Measurements from ENCODE around the gene CENPO.
A peak's percentile ranks its signal among the peaks of the same experiment; 100 is the strongest.

CENPO gene, protein sequence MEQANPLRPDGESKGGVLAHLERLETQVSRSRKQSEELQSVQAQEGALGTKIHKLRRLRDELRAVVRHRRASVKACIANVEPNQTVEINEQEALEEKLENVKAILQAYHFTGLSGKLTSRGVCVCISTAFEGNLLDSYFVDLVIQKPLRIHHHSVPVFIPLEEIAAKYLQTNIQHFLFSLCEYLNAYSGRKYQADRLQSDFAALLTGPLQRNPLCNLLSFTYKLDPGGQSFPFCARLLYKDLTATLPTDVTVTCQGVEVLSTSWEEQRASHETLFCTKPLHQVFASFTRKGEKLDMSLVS

GRCh38 chr2:24792874-24793760 is at the start of gene CENPO, which contains the start of gene PTRHD1:
Gene CENPO (plus strand): TSS chr2:24793425. CDS start chr2:24793920, 495 bp downstream.
Gene PTRHD1 (minus strand): TSS chr2:24793391. CDS start chr2:24793377, 14 bp downstream.
- DNase-seq = peak; percentile 98

DNA sequence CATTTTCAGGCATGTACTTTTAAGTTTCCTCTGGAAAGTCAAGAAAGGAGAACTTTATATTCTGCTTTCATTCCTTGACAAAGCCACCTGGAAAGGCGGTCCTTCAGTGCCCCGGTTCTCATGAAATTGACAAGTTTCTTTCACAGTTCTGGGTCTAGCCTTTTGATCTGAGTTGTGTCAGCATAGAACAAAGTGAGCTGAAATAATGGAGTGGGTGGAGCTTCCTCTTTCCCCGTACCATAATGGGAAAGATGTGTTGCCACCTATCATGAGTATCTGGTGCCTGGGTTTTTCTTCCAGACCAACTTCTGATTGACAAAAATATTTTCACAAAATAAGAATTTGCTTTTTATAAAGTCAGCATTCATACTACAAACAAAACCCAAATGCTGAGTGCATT is 49.3 kb upstream of the CENPO start:
- no peak for DNase-seq

DNA sequence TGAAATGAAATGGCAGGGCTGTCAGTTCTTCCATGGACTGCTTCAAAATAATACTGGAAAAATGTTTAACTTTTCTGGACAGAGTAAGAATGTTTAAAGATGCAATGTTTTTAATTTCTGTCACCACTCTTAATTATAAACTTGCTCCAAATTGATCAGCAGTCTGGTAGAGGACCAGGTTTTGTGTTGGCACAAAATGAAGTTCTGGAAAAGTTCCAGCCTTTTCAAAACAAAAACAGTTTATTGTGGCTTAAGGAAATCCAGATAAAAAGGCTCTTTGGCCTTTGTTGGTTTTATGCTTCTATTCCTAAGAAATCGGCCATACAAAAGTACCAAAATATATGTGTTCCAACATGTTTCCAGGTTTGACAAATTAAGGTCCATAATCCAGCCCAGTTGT is 48.9 kb upstream of the CENPO start:
- no peak for DNase-seq

DNA sequence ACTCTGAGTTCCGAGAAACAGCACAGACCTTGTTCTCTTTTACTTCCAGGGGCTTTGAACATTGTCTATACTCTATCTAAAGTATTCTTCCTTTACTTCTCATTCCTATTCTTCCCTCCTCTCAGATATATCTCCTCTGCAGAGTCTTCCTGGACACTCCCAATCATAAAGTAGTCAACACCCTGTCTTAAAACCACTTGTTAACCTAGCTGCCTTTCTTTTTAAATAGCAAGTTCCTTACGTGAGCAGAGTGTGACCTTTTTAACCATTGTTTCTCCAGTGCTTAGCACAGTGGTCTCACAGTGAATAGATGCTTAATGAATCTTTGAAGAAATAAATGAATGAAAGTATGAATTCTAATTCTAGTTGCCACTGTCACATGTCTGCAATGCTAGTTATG is 47.4 kb upstream of the CENPO start:
- DNase-seq = no peak

DNA sequence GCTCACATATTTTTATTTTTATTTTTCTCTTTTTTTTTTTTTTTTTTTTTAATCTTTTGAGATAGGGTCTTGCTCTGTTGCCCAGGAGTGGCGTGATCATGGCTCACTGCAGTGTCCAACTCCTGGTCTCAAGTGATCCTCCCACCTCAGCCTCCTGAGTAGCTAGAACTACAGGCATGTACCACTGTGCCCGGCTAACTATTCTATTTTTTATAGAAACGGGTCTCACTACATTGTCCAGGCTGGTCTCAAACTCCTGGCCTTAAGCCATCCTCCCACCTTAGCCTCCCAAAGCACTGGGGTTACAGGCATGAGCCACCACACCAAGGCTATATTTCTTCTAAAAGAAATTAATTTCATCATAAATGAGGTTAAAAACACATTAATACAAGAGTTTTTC is 45.9 kb upstream of the CENPO start:
- DNase-seq = no peak

DNA sequence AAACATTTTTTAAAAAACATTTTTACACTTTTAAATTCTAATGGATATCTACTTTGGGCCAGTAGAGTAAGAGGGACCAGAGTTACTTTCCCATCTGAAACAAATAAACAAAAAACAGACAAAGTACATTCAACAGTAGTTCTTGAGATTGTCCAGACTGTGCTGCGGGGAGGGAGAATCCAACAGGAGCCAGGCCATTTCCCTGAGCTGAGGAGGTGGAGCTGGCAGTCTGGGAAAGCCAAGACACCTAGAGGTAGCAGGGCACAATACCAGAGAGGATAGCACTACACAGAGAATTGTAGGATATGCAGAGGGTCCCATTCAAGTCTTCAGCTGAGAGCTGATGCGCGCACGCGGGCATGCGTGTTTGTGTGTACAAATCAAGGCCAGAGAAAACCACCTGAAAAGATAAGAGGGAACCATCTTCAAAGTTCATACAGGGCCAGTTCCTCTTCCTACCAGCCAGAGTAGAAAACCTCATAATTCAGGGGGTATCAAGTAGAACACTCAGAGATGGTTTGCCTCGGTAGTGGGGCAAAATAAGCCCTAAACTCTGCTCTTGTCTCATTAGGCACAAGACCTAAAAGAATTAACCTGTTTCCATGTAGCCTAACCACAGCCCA is 44.0 kb upstream of the CENPO start:
- DNase-seq = no peak

DNA sequence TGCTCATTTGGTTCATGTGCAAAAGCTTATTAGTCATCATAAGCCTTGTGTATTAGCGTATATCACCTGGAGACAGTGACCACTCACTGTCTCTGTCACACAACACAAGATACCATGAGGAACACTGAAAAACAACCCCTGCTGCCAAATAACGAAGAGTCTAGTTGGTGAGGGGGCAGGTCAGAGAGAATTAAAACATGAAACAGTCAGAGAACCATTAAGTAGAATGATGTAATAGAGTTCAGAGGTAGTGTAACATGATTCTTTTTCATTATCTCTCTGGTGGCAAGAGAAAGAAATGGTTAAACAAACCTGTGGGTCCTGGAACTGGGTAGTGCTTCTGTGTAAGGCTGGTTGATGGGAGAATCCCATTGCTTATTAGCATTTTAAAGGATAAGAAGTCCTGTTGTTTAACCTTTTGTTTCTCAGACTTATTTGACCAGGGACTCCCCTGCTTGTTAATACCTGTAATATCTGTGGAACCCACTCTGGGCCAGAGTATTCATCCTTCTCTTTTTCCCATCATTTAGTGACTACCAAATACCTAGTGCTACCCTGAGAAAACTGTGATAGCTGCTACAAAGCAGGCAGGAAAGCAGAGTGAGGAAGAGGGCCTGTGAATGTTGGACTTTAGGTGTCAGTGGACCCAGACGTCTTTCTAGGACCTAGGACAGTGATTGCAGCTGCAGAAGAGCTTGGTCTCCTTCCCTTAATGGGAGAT is 38.1 kb upstream of the CENPO start:
- no peak for DNase-seq

- no peak for DNase-seq
These were observed 36.4 kb upstream of the CENPO start for GRCh38 chr2:24756789-24757188.

GRCh38 chr2:24761866-24762265 is 31.4 kb upstream of the CENPO start:
- no peak for DNase-seq

DNA sequence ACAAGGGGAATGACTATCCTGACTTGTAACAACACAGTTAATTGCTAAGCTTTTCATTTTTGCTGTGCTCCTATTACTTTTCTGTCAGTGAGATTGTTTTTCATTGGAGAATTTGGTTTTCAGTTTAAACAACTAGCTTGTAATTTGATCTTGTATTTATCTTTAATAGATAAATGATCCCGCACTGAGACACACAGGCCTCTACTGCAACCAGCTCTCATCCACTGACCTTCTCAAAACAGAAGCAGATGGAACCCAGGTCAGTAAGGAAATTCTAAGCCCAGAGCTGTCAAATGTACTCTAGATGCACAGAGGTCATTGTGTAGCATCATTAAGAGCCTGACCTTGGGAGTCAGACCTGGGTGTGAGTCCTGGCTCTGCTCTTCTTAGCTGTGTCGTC is 30.7 kb upstream of the CENPO start:
- DNase-seq = no peak

DNA sequence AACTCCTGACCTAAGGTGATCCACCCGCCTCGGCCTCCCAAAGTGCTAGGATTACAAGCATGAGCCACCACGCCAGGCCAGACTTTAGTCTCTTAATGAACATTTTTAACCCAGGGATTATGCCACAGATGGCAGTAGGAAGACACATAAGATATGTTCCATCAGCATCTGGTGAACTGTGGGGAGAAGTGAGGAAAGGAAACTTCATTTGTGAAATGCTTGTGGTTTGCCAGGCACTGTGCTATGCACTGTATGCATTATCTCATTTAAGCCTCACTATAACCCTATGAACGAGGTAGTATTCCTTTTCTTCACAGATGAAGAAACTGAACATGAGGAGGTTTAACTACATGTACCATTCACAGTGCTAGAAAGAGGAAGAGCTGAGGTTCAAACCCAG is 29.4 kb upstream of the CENPO start:
- no peak for DNase-seq

DNA sequence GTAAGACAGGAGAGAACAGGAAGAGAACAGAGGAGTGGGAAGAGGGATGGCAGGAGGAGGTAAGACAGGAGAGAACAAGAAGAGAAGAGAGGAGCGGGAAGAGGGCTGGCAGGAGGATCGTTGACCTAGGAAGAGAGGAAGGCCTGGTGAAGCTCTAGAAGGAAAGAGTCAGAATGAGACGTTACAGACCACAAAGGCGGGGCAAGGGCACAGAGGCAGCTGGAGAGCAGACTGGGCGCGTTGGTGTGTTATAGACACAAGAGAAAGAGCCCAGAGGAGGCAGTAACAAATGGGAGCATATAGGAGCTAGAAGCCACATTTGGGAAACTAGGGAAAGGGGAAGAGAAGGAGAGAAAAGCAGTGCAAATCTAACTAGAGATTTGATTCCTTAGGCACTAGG is 26.6 kb upstream of the CENPO start:
- DNase-seq = no peak

DNA sequence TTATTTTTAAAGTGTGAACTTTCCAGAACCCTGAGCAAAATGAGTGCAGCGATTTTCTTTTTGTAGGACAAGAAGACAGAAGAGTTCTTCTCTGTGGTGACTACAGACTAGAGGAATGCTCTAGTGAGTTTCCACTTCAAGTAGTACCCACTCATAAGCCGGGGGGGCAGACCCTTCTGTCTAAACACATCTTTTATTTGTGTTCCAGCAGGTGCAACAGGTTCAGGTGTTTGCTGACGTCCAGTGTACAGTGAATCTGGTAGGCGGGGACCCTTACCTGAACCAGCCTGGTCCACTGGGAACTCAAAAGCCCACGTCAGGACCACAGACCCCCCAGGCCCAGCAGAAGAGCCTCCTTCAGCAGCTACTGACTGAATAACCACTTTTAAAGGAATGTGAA is 25.2 kb upstream of the CENPO start:
- DNase-seq = no peak

DNA sequence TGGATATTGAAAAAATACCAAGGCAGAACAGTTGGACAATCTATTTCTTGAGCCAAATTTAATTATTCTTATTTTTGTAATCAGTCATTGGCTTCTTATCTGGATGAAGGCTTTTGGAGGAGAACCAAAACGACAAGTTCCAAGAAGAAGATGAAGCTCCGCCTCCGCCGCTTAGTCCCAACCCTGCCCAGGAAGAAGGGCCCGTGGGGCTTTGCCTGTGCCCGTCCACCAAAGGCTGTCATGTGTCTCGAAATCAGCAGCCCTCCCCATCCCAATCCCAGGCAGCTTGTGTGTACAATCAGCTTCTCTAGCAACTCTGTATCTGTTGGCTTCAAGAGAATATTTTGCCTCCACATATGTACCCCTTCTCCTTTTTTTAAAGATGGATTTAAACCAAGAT is 24.6 kb upstream of the CENPO start:
- no peak for DNase-seq

DNA sequence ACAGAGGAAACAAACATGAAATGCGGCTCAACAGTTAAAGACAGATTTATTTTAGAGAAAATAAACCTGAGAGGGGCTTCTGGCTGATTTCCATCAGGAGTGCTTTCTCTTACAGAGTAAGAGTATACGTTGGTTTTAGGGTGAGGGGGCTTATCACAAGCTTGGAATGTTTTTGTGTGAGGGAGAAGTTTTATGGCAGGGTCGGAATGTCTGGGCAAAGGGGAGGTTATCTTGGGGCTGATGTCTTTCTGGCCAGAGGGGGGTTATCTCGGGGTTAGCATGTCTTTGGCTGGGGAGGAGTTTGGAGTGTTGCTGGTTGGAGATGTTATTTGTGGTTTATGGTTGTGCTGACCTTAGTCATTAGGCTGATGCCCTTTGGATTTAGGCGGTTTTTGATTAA is 22.2 kb upstream of the CENPO start:
- no peak for DNase-seq

DNA sequence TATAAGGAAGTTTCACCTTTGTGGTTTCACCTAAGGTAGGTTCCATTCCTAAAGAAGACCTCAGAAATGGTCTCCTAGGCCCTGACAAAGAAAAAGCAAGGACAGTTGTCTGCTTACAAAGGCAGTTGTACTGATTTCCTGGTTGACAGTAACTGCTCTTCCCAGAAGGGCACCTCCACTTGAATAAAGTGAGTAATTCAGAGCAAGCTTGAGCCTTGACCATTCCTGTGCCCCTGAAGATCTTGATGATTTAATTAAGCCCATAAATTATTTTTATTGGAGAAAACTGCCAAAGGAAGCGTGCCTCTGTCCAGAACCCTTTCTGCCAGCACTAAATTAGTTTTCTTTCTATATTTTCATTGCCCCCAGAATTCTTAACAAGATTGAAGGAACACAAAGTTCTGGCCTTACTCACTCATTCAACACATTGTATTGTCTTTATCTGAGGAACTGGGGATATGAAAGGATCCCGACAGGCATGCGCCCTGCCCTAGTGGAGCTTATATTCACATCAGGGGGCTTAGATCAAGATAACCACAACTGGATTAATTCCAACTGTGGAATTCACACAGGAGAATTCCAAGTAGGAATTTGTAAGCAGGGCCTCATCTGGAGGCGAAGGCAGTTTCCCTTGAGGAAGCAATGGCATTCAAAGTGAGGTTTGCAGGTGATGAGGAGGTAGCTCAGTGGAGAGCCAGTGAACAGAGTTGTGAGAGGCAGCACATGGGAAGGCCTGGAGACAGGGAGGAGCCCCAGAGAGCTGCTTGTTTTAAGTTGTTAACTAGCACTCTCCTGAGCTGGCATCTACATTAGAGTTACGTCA is 21.2 kb upstream of the CENPO start:
- DNase-seq = no peak

- no peak for DNase-seq
These were observed 18.9 kb upstream of the CENPO start for GRCh38 chr2:24774373-24774772.

- DNase-seq = no peak
These were observed 14.1 kb upstream of the CENPO start for GRCh38 chr2:24779116-24779515.

DNA sequence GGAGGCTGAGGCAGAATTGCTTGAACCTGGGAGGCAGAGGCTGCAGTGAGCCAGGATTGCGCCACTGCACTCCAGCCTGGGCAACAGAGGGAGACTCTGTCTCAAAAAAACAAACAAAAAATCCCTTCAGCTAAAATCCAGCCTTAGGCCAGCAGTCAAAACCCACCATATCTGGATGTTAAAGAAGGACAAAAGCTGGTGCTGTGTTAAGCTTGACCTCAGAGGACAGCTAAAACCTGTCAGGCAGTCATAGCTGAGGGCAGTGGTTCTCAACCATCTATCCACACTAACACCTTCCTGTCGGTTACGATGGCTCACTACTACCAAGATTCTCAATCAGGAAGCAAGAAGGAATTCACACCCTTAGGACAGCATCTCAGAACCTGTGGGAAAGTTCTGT is 9.6 kb upstream of the CENPO start:
- no peak for DNase-seq

DNA sequence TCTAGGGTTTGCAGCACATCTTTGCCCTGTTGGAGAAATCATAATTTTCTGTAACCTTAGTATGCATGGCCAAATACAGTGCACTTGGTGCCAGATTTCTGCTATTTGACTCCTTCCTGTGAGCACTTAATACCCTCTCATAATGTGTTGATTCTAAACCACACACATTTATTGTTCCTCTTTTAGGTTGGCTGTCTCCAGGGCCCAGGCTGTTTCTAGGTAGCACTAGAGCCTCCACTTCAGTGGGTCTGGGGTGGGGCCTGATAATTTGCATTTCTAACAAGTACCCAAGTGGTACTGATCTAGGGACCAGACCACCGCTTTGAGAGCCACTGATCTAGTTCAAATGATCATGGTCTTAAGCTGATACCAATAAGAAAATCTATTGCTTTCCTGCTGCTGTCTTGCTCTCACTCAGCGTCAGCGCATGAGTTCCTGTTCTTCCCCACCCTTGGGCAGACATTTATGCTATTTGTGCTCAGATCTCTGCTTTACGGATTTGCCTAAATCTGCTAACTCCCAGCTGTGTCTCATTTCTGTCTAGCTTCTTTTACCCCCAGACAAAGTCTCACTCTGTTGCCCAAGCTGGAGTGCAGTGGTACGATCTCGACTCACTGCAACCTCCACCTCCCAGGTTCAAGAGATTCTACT is 7.4 kb upstream of the CENPO start:
- DNase-seq = no peak

DNA sequence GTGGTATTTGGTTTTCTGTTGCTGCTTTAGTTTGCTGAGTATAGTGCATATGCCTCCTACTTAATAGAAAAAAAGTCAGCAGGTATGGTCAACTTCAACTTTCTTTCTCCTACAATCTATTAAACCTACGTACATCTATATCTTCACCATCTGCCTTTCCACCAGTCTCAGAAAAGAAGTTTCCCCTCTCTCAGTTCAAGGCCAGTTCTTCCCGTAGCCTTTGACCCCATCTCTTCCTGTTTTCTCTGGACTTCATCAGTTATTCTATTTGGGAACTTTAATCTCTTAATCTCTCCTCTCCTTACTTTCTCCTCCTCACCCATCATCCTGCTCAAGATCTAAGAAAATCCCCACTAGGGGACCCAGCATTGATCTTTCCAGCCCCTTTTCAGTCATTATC is 5.7 kb upstream of the CENPO start:
- no peak for DNase-seq

DNA sequence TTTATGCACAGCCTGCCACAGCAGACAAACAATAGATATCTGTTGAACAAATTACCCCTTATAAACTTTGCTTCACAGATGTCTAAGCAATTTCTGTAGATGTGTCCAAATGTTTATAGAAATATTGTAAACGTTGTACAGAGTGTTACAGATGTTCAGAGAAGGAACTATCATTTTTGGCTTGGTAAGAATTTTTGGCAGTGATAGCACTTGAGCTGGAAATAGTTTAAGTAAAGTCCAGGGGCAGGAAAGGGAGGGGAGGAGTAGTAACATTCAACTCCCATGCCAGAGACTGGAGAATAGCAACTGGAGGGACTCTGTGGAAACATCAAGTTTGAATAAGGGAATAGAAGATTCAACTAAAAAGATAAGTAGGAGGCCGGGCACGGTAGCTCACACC is 4.4 kb upstream of the CENPO start:
- no peak for DNase-seq
